ENCODE results near the gene ELMOD3. TPM values are rescaled to one million over a fixed set of nuclear protein-coding genes. Genes with fewer than 3 reads are reported as not detected.
"Not testable (repeated sequence)": the region's sequence is repeated elsewhere in the genome, so short reads cannot be mapped to it uniquely, and the experiment has no call there.

The ELMOD3 gene
- total and polyA plus RNA-seq, 7 donors, result 16.0 to 33.2 (median 18.9) TPM

- no peaks in the 10 kb centered on the region for H3K4me1 ChIP-seq
- no peaks in the 10 kb centered on the region for H3K9me3 ChIP-seq
- intact Hi-C loops (cut with DNase I), result no loop called here
- ATAC-seq (no peak), DNase-seq (no peak)
- no peak overlapping the region for H3K4me3 ChIP-seq
- H3K27me3 ChIP-seq (ENCODE audit: insufficient read depth in 3 of 3, low read length in 2 of 3), result no peaks in the 10 kb centered on the region
- 61 to 72% (median 67%) methylated on average over 19 of the region's 19 CpGs for WGBS, 3 donors
- peaks cover 3 to 41% of the 10 kb centered on the region in 2 donors for H3K36me3 ChIP-seq (ENCODE audit: insufficient read depth in 1 of 2, low read depth in 1 of 2)
- no peak overlapping the region for H3K27ac ChIP-seq
- TF ChIP-seq, protein P1, sequence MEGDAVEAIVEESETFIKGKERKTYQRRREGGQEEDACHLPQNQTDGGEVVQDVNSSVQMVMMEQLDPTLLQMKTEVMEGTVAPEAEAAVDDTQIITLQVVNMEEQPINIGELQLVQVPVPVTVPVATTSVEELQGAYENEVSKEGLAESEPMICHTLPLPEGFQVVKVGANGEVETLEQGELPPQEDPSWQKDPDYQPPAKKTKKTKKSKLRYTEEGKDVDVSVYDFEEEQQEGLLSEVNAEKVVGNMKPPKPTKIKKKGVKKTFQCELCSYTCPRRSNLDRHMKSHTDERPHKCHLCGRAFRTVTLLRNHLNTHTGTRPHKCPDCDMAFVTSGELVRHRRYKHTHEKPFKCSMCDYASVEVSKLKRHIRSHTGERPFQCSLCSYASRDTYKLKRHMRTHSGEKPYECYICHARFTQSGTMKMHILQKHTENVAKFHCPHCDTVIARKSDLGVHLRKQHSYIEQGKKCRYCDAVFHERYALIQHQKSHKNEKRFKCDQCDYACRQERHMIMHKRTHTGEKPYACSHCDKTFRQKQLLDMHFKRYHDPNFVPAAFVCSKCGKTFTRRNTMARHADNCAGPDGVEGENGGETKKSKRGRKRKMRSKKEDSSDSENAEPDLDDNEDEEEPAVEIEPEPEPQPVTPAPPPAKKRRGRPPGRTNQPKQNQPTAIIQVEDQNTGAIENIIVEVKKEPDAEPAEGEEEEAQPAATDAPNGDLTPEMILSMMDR (IDR thresholded peaks at IDR 0.05), result no peak
Measured at GRCh38 chr2:85309699-85310321, 44.8 kb upstream of the ELMOD3 start.

- H3K36me3 ChIP-seq (ENCODE audit: insufficient read depth in 1 of 2, low read depth in 1 of 2), result peaks cover 6 to 41% of the 10 kb centered on the region in 2 donors
- no peak overlapping the region for H3K27ac ChIP-seq
- no peaks in the 10 kb centered on the region for H3K9me3 ChIP-seq
- intact Hi-C loops (cut with DNase I), result no loop called here
- TF ChIP-seq, protein P1 (IDR thresholded peaks at IDR 0.05), result no peak
- 62 to 68% (median 65%) methylated on average over 3 of the region's 3 CpGs for WGBS, 3 donors
- H3K27me3 ChIP-seq (ENCODE audit: insufficient read depth in 3 of 3, low read length in 2 of 3), result no peaks in the 10 kb centered on the region
- DNase-seq (no peak), ATAC-seq (no peak)
- H3K4me3 ChIP-seq, result no peak overlapping the region
- no peaks in the 10 kb centered on the region for H3K4me1 ChIP-seq
Measured at GRCh38 chr2:85310330-85310729, 44.2 kb upstream of the ELMOD3 start.

DNA sequence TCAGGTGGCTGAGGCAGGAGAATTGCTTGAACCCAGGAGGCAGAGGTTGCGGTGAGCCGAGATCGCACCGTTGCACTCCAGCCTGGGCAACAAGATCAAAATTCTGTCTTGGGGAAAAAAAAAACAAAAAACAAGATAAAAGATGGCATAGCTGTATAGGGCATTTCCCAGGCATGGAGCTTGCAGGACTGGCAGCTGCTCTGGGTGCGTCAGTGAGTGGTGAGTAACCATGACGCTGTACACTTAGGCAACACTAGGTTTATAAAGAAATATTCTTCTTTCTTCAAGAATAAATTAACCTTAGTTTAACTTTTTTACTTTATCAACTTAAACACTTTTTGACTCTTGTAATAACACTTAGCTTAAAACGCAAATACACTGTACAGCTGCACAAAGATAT lies 42.2 kb upstream of the ELMOD3 start:
- Histone ChIP-seq H3K27ac (no peak overlapping the region), H3K27me3 (ENCODE audit: insufficient read depth in 3 of 3, low read length in 2 of 3) (no peaks in the 10 kb centered on the region), H3K9me3 (no peaks in the 10 kb centered on the region), H3K4me3 (no peak overlapping the region), H3K4me1 (no peaks in the 10 kb centered on the region), H3K36me3 (ENCODE audit: insufficient read depth in 1 of 2, low read depth in 1 of 2) (peaks cover 6 to 35% of the 10 kb centered on the region in 2 donors)
- TF ChIP-seq, protein P1 (IDR thresholded peaks at IDR 0.05), result no peak
- ATAC-seq (no peak), DNase-seq (no peak)
- intact Hi-C loops (cut with DNase I), result no loop called here
- 81 to 88% (median 82%) methylated on average over 7 of the region's 7 CpGs for WGBS, 3 donors

DNA sequence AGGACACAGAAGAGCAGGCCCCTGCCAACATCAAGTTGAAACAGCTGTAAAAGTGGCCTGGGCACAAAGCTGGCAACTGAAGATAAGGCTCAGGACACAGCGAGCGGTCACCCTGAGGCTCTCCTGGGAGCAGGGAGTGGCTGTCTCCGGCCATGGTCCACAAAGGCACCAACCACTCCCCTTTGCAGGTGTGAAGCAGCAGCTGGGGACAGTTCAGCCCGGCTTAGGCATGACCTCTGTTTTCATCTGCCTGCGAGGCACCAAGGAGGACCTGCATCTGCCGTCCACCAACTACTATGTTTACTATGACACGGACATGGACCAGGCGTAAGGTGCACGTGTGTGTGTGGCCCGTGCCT lies 39.7 kb upstream of the ELMOD3 start:
- TF ChIP-seq, protein P1 (IDR thresholded peaks at IDR 0.05), result no peak
- Histone ChIP-seq H3K27ac (no peak overlapping the region), H3K9me3 (no peaks in the 10 kb centered on the region), H3K27me3 (ENCODE audit: insufficient read depth in 3 of 3, low read length in 2 of 3) (no peaks in the 10 kb centered on the region), H3K36me3 (ENCODE audit: insufficient read depth in 1 of 2, low read depth in 1 of 2) (peaks cover 6 to 37% of the 10 kb centered on the region in 2 donors), H3K4me3 (no peak overlapping the region), H3K4me1 (peaks cover 7% of the 10 kb centered on the region)
- ATAC-seq (no peak), DNase-seq (no peak)
- WGBS, 3 donors, result 74 to 86% (median 82%) methylated on average over 10 of the region's 10 CpGs
- intact Hi-C loops (cut with DNase I), result loop anchor here in 1 of 2 donors (1.0 kb wide), 1 partner anchor 28 kb away; no protein-coding TSS in a partner anchor

DNA sequence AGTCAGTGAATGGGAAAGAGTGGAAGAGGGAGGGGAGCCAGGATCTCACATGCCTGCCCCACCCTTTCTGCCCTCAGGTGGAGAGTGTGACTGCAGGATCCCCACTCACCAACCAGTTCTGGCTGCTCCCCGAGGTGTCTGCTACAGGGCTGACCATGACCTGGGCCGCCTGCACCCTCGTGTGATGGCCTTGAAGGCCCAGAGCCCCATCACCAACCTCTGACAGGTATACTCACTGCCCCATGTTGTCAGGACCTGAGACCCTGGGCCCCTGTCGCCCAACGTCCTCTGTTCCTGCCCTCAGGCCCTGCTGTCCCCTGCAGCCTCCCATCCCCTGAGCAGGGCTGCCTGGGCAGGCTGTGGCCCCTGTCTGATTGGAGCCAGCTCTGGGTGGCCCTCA lies 38.6 kb upstream of the ELMOD3 start:
- H3K9me3 ChIP-seq, result not testable (repeated sequence)
- 50 to 90% (median 84%) methylated on average over 2 to 5 of the region's 5 CpGs for whole genome bisulfite sequencing, 3 donors

More for the DNA sequence above, 38.6 kb upstream of the ELMOD3 start:
- H3K4me1 ChIP-seq; H3K4me3 ChIP-seq; H3K27ac ChIP-seq; DNase-seq; H3K27me3 ChIP-seq (ENCODE audit: insufficient read depth in 3 of 3, low read length in 2 of 3); ATAC-seq: not testable (repeated sequence)
- peaks cover 6 to 48% of the 10 kb centered on the region in 2 donors for H3K36me3 ChIP-seq (ENCODE audit: insufficient read depth in 1 of 2, low read depth in 1 of 2)
- intact Hi-C loops (cut with DNase I), result loop anchor here in 1 of 2 donors (1.0 kb wide), 1 partner anchor 27 kb away; no protein-coding TSS in a partner anchor
